Dermis microvascular lymphatic vessel endothelial cell (primary cell): Measurements from ENCODE around the gene PDS5B. TPM values are rescaled to one million over a fixed set of nuclear protein-coding genes. Genes with fewer than 3 reads are reported as not detected.
A peak's percentile ranks its signal among the peaks of the same experiment; 100 is the strongest.
"Not testable (repeated sequence)": the region's sequence is repeated elsewhere in the genome, so short reads cannot be mapped to it uniquely, and the experiment has no call there.

Source experiments
- DNase-seq, 2 donors: peaks; one replicate each; pipeline versions ENCODE4 v3.0.0 to v3.0.0-alpha.2; 2010; ENCODE audit warnings: low read depth in 2 of 2
- total RNA-seq: library from RNA; depleted of rRNA; stranded (reverse); fragments of >200 nt; gene quantifications from 2 replicates; pipeline ENCODE4 v1.2.1, GENCODE V29; 2014

PDS5B gene
- total RNA-seq, 1 donor from 2014 or later: 17.1 TPM

DNA sequence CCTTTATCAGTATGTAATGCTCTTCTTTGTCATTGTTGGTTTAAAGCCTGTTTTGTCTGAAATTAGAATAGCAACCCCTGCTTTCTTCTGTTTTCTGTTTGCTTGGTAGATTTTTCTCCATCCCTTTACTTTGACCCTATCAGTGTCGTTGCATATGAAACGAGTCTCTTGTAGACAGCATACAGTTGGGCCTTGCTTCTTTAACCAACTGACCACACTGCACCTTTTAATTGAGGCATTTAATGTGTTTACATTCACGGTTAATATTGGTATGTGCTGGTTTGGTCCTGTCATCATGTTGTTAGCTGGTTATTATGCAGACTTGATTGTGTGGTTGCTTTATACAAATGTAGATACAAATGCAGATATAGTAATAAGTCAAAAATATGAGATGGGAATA lies 71.1 kb downstream of the PDS5B start:
- no peak for DNase-seq

DNA sequence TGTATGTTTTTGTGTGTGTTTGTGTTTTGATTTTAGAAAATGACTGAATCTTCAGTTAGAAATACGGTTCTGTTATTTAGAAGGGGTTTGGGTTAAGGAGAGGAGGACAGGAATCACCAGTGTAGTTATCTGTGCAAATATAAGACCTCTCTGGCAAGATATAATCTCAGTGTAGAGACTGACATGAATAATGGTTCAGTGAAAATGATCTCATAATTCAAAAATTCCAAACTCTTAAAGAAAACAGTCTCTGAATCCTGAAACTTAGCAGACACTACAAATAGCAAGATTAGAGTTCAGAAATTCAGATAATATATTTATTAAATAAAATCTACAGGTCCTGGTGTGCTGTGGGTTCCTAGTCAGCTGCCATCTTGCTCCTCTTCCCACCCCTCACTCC lies 73.5 kb downstream of the PDS5B start:
- DNase-seq: no peak

DNA sequence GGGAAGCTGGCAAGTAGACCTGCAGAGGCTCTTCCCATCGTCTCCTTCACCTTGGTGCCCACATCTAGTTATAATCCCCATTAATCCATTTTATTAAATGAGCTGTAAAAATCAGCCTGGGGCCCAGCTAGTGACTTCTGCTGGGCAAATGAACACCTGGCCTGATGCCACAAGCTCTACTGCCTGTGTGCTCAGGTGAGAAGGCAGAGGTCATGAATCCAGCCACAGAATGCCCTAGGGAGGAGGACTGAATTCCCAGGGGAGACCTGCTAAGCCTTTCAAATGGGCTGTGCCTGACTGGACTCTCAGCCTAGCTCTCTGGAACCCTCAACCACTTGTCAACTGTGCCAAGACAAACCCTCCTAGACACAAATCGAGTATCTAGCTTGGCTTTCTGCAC lies 74.0 kb downstream of the PDS5B start:
- no peak for DNase-seq

DNA sequence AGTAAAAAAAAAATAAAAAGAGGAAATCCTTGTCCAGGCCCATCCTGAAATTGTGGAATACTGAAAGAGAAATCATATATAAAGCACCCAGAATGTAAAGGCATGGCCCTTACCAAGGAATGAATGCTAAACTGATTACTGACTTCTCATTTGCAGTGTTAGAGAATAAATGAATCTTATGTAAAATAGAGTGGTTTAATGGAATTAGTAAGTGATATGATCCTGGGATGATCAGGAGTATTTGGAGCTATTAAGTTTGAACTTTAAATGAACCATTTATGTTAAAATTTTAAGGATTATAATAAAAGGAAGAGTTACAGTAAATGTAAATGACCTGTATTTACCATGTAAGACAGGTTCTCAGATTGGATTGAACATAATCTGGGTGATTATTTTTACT lies 75.4 kb downstream of the PDS5B start:
- DNase-seq: no peak

DNA sequence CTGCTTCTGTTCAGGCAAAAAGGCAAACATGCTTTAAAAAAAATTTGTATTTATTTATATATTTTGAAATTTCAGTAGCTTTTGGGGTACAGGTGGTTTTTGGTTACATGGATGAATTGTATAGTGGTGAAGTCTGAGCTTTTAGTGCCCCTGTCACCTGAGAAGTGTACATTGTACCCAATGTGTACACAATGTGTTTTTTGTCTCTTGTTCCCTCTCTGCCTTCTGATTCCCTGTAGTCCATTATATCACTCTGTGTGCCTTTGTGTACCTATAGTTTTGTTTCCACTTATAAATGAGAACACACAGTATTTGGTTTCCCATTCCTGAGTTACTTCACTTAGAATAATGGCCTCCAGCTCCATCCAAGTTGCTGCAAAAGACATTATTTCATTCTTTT lies 77.4 kb downstream of the PDS5B start:
- DNase-seq: no peak

DNA sequence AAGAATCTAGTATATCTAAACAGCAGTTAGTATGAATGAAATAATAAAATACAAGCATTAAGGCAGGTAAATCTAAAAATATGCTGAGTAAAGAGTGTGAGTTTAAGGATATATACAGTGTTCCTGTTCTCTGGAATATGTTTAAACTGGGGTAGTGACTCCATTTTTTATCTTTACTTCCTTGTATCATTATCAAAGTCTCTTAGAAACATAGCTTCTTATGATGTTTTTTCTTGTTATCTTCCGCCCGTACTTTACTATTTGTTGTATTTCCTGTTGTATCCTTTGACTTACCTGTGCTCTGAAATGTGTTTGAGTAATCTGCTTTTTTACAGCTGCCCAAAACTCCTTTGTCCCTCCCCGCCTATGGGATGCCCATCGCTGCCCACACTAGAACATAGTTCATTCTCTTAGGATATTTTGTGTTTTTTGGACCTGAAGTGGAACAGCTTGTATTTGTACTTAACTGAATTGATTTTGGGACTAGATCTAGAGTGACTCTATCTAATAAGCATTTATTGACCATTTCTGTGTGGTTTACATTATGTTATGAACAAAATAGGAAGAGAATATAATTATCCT lies 80.8 kb downstream of the PDS5B start:
- DNase-seq: no peak

DNA sequence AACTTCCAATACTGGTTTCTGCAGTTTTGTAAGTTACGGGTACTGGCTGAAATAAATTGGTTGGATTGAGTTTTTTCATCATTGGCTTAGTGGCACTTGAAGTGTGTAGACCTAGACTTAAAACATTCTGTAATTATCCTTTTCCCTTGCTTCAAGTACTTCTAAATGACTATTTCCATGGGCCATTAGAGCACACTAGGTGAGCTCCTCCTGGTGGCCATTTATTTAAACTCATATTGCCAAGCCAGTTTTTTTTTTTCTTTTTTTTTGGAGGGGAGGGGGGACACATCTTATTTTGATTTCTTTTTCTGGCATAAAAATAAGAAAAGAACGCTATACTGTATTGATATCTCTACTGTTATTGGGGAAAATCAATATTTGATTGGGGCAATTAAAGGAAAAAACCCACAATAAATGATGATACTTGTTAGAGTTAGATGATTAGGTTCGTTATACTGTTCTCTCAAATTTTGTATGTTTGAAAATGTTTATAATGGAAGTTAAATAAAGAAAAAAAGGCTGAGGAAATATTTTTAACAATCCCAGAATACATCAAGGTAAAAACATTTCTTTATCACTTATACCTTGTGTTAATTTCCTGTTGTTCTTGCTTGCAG lies 82.9 kb downstream of the PDS5B start:
- DNase-seq: peak; percentile 54 to 71

DNA sequence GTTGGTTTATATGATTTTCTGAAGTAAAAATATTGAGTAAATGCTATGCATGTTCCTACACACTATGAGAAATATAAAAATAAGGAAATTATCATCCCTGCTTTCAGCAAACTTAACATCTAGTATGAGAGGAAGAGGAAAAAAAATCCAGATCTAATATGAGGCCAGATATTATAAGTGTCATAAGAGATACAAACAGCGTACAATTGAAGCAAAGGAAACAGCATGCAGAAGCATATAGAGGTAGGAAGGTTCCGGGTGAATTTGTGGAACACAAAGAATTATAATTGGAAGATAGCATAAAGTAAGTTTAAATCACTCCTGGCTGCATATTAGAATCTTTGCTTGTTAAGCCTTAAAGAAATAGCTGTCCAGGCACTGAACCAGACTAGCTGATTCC lies 88.3 kb downstream of the PDS5B start:
- no peak for DNase-seq

DNA sequence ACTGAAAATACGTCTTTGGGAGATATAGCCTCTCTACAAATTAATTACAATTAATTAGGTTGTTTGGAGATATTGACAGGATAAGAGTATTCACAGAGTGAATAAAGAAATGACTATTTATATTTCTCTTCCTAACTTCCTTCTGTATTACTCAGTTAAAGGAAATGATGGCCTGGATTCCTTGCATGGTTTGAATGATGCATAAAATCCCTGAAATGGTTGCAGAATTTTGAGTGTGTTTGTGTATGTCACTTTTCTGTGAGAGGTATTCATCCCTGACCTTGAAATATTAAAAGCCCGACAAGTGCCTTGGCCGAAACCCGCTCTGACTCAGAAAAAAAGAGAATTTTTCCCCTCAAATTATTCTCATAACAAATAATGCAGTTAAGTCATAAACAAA lies 90.0 kb downstream of the PDS5B start:
- DNase-seq: no peak

DNA sequence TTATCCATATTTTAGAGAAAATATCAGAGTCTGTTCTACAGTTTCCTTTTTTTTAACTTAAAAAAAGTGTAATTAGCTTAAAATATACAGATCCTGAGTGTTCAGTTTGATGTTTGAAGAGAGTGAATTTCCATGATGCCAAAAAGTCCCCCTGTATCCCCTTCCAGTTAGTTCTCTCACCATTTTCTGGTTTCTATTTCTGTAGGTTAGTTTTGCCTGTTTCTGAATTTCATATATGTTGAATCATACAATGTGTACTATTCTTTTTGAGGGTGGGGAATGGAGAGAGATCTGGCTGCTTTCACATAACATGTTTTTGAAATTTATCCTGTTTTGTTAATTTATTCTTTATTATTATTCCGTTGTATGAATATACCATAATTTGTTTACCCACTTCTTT lies 95.9 kb downstream of the PDS5B start:
- DNase-seq: no peak

DNA sequence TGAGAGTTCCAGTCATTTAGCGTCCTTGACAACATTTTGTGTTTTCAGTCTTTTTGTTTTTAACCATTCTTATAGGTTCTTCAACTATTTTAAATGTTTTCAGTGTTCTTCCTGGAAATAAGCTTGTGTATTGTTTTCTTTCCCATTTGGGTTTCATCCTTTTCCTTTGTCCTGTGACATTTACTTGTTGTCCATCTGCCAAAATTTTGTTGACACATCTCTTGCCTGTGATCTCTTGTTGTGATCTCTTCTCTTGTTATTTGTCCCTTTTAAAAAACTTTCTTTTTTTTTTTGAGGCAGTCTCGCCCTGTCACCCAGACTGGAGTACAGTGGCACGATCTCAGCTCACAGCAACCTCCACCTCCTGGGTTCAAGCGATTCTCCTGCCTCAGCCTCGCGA lies 96.5 kb downstream of the PDS5B start:
- DNase-seq: no peak

DNA sequence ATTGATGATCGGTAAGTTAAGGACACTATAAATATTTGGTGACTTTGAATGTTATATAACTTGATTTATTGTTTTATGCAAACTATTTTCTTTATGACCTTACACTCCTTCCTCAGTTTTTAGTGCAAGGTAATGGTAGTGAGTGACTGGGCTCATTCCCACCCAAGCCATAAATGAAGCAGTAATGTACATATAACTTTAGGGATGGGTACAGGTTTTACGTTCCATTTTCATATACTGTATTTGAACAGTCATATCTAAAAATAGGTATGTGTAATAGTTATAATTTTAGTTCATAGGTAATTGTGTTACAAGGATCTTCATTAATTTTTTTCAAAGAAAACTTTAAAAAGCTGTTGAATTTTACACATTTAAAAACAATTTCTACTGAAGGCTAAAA lies 101.0 kb downstream of the PDS5B start:
- no peak for DNase-seq

DNA sequence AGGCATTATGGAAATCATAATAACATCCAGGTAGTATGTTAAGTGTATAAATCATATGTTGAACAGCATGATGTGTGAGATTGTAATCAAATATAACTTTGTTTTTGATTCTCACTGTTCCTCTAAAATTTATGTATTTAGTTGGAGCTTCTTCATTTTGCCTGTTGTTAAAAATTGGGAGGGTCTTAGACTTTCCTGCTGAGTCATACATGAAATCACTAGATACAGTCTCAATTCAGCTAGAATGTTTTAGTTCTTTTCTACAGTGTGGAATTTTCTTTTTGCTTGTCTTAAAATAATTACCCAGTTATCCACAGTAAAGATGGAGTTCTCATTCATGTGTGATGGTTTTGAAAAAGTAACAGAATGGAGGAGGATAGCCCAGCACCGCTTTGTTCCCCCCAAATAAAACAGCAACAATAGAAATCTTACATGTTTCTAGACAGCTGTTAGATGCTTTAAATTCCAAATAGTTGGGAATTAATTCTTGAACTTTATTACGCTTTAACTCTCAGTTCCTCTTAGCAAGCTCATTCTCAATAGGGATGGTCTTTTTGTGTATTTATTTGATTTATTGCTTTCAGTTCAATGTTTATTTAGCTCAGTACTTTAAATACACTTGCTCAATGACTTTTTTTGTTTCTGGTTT lies 109.5 kb downstream of the PDS5B start:
- DNase-seq: no peak

DNA sequence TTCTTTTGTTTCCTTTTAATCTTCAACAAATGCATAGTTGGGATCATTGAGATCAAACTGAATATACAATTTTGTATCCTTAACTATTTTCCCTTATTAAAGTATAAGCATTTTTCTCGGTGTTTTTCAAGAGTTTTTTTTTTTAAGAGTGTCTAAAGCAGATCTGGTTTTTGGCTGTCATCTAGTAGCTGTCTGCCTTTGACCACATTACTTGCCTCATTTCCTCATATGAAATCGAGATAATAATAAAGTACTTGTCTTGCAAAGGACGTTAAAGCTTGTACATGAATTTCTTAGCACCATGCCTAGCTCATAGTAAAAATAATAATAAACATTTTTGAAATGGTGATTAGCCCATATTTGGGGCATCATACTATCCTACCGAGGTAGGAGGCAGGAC lies 121.2 kb downstream of the PDS5B start:
- DNase-seq: no peak

DNA sequence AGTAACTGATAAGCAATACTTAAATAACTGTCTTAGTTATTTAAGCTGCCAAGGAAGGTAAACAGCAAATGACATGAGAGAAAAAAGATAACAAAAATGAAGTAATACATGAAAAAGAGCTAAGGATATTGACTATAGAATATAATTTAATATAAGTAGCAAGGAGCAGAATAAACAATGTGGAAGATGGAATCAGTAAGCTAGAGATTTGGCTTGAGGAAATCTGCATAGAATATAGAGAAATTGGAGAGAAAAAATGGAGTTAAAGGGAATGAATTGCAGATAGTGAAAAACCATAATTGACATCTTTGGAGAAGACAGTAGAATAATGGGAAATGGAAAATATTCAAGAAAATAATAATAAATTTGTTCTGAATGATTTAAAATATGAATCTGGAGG lies 127.1 kb downstream of the PDS5B start:
- DNase-seq: no peak

DNA sequence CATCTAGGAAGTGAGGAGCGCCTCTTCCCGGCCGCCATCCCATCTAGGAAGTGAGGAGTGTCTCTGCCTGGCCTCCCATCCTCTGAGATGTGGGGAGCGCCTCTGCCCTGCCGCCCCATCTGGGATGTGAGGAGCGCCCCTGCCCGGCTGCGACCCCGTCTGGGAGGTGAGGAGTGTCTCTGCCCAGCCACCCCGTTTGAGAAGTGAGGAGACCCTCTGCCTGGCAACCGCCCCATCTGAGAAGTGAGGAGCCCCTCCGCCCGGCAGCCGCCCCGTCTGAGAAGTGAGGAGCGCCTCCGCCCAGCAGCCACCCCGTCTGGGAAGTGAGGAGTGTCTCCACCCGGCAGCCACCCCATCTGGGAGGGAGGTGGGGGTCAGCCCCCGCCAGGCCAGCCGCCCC lies 129.9 kb downstream of the PDS5B start:
- DNase-seq: not testable (repeated sequence)

DNA sequence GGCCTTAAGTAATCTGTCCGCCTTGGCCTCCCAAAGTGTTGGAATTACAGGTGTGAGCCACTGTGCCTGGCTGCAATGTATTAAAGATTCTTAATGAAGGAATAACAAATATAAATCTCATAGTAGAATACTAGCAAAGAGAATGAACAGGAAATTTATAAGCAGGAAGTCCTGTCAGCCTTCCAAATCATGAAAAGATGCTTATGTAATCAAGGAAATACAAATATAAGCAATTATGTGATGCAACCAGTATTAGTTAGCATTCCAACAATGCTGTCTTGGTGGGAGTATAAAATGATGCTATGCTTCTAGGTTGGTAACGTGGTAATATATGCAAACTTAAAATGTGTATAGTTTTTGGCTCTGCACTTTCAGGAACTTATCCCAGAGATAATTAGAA lies 133.8 kb downstream of the PDS5B start:
- DNase-seq: no peak

DNA sequence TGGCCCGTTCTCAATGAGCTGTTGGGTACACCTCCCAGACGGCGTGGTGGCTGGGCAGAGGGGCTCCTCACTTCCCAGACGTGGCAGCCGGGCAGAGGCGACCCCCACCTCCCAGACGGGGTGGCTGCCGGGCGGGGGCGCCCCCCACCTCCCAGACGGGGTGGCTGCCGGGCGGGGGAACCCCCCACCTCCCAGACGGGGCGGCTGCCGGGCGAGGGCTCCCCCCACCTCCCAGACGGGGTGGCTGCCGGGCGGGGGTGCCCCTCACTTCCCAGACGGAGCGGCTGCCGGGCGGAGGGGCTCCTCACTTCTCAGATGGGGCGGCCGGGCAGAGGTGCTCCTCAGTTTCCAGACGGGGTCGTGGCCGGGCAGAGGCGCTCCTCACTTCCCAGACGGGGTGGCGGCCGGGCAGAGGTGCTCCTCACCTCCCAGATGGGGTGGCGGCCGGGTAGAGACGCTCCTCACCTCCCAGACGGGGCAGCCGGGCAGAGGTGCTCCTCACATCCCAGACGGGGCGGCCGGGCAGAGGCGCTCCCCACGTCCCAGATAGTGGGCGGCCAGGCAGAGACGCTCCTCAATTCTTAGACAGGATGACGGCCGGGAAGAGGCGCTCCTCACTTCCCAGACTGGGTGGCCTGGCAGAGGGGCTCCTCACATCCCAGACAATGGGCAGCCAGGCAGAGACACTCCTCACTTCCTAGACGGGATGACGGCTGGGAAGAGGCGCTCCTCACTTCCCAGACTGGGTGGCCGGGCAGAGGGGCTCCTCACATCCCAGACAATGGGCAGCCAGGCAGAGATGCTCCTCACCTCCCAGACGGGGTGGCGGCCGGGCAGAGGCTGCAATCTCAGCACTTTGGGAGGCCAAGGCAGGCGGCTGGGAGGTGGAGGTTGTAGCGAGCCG lies 135.1 kb downstream of the PDS5B start:
- DNase-seq: not testable (repeated sequence)

DNA sequence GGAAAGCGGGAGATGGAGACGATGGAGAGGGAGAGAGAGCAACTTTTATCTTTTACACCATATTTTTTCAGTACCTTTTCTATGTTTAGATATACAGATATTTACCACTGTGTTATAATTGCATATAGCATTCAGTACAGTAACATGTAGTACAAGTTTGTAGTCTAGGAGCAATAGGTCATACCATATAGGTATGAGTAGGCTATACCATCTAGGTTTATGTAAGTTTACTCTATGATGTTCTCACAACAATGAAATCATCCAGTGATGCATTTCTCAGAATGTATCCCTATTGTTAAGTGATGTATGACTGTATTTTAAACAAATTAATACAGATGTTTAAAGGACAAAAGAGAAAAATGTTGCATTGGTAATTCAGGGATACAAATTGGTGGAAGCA lies 136.1 kb downstream of the PDS5B start:
- DNase-seq: no peak

DNA sequence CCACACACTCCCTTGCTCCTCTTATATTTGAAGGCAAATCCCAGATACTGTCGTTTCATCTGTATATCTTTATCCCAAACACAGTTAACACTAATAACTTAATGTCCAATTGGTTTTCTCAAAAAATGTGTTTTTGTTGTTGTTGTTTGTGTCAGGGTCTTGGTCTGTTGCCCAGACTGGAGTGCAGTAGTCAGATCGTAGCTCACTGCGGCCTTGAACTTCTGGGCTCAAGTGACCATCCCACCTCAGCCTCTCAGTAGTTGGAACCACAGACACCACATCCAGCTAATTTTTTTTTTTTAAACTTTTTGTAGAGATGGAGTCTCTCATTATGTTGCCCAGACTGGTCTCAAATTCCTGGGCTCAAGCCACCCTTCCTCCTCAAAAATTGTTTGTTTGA lies 137.7 kb downstream of the PDS5B start:
- no peak for DNase-seq

DNA sequence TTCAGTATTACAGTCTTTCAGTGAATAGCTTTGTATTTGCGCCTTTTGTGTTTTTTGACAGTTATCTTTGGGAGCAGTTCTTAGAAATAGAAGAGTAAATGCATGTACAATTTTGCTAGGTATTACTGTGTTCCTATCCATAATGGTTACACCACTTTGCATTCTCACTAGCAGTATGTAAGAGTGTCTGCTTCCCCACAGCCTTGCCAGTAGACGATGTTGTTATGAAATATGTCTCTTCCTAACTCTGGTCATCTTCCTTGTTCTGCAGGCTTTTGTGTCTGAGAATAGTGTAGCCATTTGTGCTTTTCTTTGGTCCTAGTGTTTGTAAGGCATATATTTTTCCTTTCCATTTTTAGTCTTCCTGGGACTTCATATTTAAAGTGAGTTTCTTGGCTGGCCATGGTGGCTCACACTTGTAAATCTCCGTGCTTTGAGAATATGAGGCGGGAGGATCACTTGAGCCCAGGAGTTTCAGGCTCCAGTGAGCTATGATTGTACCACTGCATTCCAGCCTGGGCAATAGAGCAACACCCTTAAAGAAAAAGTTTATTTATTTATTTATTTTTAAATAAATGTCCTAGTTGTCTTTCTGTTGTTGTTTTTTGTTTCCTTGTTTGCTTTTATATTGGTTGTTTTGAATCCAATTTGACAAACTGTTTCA lies 140.3 kb downstream of the PDS5B start:
- DNase-seq: no peak

DNA sequence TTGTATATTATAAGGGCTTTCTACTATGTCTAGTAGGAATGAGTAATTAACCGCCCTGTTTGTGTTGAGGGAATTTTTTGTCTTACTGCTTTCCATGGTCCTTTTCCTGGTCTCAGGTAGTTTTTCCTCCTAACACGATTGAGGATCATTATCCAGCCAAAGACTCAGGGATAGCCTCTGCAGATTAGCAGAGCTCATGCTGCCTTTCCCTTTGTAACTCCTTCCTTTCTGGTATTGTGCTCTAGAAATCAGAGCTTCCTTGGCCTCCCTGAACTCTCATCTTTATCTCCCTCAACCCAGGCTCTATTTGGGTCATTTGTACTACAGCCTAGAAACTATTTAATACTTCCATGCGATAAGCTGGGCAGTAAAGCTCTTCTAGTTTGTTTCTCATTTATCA lies 142.1 kb downstream of the PDS5B start:
- no peak for DNase-seq
